GM21367 (cell line): ENCODE results near the gene METRN.
"Not testable (repeated sequence)": the region's sequence is repeated elsewhere in the genome, so short reads cannot be mapped to it uniquely, and the experiment has no call there.

Source experiments
- ATAC-seq: cut with Tn5 transposase; IDR thresholded peaks from one replicate; pipeline ENCODE4 v1.9.1; 2021; ENCODE audit not compliant: unreplicated experiment

METRN gene

DNA sequence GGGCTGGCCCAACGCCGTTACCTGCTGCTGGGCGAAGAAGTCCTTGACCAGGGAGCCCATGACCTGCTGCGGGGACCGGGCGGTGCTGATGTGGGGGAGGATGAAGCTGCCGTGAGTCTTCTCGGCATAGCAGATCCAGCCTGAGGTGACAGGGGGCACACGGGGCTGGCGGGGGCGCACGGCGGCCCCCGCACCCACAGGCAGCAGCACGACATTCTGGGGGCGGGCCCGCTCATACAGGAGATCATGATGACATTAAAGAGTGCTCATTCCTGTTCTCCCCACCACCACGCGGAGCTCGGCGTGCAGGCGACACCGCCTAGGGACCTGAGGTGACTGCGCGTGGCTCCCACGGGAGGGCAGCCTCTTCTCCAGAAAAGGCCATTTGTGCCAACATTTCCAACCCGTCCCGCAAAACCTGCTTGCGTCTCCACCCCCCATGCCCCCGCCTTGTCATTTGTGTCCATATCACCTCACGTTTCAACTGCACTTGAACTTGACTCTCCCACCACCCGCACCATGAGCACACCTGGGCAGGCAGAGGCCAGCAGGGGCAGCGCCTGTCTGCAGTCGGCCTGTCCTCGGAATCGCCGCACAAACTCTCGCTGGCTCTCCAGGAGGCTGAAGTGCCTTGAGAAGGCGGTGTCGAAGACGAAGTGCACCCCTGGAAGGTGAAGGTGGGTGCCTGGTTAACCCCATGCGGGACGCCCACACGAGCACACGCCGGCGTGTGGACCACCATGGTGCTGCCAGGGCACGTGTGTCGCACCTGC, 19.5 kb downstream of the METRN start:
- ATAC-seq, result no peak

DNA sequence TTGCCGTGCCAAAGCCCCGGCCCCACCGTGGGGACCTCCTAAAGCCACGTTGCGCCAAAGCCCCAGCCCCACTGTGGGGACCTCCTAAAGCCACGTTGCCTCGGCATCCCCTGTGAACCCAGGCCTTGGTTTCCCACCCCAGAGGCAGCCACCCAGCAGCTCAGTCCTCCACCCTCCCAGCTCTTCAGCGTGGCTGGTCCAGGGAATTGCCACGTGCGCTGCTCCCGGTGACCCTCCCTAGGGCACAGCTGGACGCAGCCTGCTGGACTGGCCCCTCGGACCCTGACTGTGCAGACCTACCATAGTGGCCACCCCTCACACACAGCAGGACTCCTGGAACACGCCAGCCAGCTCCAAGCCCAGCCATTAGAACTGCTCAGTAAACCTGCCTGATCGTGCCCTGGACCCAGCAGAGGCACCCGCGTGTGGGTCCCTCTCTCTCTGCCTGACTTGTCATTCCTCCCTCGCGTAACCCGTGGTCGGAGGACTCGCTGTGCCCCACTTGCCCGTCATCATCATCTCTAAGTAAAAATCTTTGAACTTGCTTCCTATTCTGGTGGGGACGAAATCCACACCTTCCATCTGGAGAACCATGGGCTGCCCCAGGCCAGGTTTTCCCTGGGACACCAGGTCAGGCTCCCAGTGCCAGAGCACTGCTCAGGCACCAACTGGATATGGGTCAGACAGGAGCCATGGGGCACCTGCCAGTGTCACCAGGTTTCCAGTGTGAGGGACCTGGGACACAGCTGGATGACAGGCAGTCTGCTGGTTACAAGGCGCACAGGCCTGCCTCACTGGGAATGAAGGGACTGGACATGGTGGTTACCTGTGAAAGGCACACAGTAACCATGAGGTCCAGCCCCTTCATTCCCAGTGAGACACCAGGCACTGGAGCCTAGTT, 20.3 kb downstream of the METRN start:
- ATAC-seq, result no peak

DNA sequence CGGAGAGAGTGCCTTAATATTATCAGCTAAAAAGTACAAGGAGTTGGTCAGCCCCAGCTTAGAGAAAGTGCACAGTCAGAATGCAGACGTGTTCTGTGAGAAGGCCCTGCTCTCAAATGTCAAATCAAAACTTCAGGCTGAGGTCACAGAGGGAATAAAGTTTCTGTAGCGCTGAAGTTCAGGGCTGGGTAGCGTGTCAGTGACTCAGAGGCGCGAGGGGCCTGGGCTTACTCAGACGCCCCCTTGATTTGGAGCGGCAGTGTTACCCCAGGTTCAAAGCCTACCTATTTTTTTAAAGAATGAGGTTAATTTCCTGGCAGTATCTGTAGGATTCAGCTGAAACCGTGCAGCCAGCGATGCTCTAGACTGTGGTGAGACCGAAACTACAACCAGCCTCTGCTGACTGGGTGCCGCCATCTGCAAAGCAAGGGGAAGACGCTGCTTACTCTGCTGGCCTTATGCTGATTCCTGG, 21.1 kb downstream of the METRN start:
- no peak for ATAC-seq

DNA sequence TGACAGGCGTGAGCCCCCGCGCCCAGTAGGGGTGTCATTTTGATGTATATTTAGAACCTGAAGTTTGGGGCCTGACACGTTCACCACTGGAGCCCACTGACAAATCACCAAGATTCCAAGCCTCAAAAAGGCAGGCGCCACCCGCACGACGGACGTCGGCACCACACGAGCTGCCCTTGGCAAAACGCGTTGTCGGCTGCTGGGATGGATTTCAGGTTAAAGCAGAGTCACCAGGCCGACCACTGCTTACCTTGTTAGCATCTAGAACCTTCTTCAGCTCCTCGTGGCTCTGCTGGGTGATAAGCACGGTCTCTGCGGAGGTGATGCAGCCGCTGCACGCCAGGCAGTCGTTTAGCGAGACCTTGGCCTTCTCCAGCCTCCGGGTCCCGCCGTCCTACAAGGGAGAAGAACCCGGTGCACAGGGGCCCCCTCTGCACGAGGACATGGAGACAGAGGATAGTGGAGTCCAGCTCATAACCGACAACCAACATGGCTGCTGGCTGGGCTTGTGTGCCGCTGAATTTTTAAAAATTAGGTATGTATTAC, 22.1 kb downstream of the METRN start:
- ATAC-seq, result no peak

DNA sequence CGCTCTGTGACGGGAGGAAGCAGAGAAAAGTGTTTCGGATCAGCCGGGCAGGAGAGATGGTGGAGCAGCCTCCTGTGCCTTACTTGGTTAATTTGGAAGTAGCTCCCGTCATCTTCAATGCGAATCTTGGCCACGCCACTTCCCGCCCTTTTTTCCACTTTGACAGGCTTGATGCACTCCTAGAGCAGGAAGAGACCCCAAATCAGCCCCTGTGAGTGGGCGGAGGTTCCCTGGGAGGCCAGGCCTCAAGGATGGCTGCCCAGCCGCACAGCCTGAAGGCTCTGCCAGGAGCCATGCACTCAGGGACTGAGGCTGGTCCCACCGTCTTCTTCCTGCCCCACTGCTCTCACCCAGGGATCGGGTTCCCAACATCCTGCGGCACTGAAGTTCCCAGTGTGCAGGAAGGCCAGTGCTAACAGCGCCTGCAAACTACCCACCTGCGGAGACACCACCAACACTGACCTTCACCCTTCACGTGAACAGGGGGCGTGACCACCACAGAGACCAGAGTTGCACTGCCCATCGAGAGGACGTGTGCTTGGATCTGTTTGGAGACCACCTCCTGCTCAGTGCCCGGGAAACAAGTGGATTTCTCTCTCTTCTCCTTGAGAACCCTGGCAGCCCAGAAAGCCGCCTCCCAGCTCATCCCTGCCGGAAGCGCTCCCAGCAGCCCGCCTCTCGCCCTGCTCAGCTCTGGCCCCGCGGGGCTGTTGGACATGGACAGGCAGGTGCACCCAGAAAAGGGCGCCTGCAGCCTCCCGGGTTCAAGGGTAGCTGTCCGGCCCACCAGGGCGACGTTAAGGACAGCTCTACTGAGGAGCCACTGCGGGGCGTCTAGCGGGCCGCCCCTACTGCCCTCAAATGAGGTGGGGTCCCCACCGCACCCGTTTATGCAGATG, 24.9 kb downstream of the METRN start:
- ATAC-seq, result no peak

DNA sequence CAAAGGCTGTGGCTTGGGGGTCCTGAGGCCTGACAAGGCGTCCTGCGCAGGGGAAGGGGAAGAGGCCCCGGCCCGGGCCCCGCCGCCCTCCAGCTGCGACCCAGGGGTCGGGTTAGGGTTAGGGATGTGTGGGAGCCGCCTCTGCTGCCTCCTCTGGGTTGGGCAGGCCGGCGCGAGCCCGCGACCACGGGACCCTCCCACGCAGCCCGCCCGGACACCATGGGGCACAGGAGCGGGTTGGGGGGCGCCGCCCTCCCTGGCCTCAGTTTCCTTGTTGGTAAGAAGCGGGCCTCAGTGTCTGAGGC, 25.5 kb downstream of the METRN start:
- peak; percentile 5 for ATAC-seq

DNA sequence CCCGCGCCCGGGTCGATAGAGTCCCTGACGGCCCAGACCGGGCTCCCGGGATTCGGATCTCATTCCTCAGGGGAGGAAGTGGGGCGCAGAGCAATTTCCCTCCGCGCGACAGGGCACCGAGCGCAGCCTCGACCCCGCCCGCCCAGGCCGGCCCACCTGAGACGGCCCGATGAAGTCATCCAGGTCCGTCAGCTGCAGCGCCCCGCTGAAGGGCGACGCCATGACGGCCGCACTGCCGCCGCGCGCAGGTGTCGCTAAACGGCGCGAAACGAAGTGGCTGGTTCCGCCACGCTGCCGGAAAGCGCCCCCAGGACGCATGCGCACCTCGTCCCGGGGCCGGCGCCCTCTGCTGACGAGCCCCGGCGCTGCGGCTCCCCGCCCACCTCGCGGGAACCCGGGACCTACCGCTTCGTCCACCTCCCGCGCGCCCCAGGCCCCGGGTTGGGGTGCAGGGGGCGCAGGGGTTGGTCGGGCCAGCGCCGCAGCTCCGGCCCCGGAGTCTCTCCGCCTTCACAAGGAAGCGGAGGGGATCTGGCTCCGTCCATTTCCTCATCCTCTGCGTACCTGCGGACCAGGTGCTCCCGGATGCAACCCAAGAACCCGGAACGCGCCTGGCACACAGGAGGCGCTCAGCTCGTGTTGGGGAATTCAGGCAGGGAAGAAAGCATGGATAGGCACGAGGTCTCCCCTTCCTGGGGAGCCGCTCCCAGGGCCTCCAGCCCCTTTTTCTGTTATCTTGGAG, 26.0 kb downstream of the METRN start, which contains the start of gene CIAO3:
TSS of gene CIAO3 (minus strand) at position 234 of the 742 bp plus-strand sequence. CDS start at position 222, 12 bp downstream.
- peak; percentile 51 for ATAC-seq

DNA sequence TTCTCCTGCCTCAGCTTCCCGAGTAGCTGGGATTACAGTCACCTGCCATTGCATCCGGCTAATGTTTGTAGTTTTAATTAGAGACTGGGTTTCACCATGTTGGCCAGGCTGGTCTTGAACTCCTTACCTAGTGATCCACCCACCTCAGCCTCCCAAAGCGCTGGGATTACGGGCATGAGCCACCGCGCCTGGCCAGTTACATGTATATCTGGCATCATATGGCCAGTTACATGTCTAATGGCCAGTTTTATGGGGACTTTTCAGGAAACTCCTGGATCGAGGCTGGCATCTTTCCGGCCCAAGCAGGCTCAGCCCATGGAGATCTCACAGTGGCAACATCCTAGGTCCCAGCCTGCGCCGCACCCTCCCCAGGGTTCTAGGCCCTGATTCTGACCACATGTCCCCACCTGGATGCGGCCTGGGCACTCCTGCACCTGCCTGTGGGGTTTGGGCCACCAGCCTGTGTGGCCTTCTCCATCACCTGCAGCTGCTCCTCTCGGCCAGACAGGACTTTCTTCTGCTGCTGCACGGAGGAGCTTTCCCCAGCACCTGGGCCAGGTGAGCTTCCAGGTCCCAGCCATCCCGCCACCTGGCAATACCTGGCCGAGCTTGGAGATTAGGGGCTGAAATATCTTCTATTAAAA, 27.2 kb downstream of the METRN start:
- no peak for ATAC-seq

DNA sequence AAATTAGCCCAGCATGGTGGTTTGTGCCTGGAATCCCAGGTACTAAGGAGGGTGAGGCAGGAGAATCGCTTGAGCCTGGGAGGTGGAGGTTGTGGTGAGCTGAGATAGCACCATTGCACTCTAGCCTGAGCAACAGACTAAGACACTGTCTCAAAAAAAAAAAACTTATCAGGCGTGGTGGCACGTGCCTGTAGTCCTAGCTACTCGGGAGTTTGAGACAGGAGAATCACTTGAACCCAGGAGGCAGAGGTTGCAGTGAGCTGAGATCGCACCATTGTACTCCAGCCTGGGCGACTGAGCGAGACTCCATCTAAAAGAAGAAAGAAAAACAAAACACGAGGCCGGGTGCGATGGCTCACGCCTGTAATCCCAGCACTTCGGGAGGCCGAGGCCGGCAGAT, 28.0 kb downstream of the METRN start:
- ATAC-seq, result not testable (repeated sequence)

DNA sequence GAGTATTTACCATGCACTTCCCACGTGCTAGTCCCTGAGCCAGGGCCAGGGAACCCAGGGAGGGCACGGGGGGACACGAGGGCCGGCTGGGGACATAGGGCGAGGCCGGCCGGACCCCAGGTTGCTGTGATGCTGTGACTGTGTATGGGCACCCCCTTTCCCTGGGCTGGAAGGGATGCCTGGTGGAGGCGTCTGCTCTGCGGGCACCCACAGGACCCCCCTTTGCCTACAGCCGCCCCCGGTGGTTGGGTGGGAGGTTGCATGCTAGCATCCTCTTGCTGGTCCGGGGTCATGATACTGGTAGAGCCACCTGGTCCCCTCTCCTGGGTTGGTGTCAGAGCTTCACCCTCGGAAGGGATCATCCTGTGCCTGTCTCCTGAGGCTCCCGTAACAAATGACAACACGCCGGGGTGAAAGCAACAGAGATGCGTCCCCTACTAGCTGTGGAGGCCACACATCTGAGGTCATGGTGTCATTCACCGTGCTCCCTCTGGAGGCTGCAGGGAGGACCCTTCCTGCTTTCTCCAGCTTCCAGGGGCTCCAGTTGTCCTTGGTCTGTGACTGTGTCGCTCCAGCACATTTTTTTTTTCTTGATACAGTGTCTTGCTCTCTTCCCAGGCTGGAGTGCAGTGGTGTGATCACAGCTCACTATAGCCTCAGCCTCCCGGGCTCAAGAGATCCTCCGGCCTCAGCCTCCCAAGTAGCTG, 29.0 kb downstream of the METRN start:
- ATAC-seq, result no peak

DNA sequence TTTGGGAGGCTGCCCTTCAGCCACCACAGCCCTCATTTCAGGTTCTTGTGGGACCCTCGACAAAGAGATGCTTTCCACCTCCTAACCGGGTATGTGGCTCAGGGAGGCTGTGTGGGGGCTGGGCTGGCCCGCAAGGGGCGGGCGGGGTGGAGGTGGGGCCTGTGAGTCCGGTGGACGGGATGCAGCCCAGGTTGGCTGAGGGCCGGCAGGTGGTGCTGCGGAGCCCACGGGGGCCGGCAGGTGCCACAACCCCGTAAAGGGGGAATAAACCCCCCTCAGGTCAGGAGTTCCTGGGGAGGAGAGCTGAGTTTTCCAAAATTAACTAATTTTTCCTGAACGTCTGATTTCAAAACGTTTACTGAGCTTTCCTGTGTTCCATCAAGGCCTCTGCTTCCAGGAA, 30.8 kb downstream of the METRN start:
- no peak for ATAC-seq

DNA sequence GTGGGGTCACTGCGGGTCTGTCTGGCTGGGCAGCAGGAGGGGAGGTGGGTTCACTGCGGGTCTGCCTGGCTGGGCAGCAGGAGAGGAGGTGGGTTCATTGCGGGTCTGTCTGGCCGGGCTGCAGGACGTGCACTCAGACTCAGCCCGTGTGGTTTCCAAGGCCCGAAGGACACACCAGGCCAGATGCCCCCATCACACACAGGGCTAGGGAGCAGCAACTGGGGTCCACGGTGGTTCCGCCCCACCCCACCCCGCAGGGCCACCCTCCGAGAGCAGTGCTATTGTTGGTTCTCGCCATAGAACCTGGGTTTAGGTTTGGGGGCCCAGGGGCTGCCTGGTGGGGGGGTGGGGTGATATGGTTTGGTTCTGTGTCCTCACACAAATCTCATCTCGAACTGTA, 31.7 kb downstream of the METRN start:
- no peak for ATAC-seq

DNA sequence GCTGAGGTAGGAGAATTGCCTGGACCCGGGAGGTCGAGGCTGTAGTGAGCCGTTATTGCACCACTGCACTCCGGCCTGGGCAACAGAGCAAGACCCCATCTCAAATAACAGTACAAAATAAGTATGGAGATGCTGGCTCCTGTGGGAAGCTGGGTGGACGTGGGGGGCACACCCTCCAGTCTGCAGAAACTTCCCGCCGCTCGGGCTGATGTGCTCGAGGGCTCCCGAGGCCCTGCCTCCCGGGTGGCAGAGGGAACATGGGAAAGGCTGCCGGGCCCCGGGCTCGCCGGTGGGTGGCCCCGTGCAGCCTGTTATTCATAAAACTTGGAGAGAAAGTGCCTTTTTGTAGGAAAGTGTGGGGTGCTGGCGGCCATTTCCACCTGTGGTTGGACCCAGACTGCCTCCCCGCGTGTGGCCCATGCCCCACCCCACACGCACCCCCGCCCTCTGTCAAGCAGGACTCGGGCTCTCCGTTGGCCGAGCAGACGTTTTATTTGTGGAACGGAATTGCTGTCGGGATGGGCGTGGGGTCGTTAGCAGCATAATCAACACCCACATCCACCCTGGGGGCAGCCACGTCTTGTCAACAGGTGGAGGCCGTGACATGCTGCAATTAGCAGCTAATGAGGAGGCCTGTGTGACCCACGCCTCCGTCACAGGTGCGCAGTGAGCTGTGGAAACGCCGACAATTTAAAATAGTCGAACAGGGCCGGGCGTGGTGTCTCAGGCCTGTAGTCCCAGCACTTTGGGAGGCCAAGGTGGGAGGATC, 33.2 kb downstream of the METRN start:
- no peak for ATAC-seq

DNA sequence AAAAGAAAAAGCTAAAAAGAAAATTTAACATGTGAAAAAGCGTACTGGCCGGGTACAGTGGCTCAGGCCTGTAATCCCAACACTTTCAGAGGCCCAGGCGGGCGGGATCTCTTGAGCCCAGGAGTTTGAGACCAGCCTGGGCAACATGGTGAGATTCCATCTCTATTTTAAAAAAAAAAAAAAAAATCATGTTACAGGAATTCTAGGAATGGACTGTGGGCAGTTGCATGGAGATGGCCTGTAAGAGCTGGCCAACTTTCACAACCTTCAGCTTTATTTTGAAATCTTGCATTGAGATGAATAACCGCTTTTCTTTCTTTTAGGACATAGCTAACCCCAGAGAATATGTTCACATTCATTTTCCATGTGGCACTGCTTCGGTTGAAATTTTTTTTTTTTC, 34.1 kb downstream of the METRN start:
- no peak for ATAC-seq

DNA sequence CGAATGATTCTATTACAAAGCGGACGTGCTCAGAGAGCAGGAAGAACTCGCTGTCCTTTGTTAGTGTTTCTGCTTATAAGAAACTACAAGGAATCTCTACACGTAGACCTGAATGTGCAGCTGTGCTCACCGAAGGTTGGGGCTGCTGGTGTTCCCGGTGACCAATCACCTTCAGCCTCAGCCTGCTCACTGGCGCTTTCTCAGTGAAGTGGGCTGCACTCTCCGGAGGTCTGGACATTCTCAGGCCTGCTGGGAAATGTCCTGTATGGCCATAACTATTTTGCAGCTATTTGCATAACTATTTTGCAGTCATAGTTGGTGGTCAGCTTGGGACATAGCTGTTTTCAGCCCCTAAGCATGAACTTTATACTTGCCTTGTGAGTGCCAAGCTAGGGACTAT, 35.6 kb downstream of the METRN start:
- no peak for ATAC-seq

DNA sequence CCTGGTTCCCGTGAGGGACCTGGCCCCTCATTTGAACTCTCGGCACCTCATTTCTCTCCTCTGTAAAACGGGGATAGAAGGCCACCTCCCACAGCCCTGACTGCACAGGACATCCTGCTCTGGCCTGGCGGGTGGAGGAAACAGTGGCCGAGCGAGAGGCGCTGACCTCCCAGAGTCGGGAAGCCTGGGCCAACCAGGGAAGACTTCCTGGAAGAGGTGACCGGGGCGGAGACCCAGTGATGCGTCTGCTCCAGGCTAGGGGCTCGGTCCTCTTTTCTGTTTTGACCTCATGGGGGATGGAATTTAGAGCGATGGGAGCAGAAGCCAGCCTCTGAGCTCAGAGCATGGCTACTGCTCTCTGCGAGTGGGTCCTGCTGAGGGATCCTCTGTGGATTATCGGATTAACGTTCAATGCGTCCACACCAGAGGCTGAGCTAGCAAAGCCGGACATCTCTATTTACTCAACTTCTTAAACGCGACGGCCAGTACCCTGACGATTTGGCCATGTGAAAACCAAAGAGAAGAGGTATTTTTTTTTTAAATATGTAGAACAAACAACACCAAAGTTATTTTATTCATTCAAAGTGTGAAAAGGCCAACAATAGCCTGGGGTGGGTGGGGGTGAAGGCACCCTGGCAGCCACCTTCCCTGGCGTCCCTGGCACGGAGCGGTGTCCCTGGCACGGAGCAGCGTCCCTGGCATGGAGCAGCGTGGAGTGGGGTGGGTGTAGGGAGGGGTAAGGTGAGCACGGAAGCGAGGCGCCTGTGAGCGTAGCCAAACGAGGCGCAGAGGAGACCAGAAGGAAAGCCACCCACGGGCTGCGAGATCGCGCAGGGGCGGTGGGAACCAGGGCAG, 36.5 kb downstream of the METRN start:
- no peak for ATAC-seq

DNA sequence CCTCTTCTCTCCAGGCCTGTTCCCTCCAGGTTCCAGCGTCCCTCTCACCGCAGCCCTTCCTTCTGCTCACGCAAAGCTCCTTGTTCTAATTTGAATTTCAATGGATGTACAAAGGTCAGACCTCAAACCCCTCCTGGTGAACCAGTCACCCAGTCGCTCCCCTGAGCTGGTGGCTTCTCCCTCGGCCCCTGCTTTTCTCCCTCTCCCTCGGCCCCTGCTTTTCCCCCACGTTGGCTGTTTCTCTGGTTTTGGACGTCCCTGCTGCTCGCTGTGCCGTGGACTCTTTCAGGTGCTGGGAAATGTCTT, 37.0 kb downstream of the METRN start:
- no peak for ATAC-seq
